K562 (cell line): Measurements from ENCODE around the gene VCAN. TPM values are rescaled to one million over a fixed set of nuclear protein-coding genes. Genes with fewer than 3 reads are reported as not detected.

ENCODE experiments used
- ATAC-seq: fragments of 200-7000 bp; cut with Tn5 transposase; 3 replicates; pipeline ENCODE4 v1.9.1; 2020; ENCODE audit warnings: moderate library complexity
- BruUV-seq: library from RNA; stranded (reverse); fragments of 400-500 nt; replicated peaks from 2 replicates; lab custom pipeline; 2021; lab: Mats Ljungman, UMichigan
- CTCF ChIA-PET: fragments of 300-600 bp; formaldehyde crosslinking; extraction: SDS; loops from one replicate; lab custom pipeline; 2021; ENCODE audit warnings: low intra/inter-chr PET ratio; lab: Yijun Ruan, JAX
- POLR2A ChIA-PET: fragments of 300-600, 350-650 bp; sonication (Branson Sonifier 250); formaldehyde crosslinking; extraction: SDS; loops from one replicate; lab custom pipeline; 2021; ENCODE audit warnings: antibody characterized with exemption, inconsistent platforms; lab: Yijun Ruan, JAX
- DNase-seq, 4 experiments: peaks; one replicate each; pipeline versions ENCODE4 v3.0.0 to v3.0.0-alpha.2; 2011 to 2018; ENCODE audit warnings: low spot score in 3 of 4, mixed read lengths in 3 of 4; ENCODE audit errors: extremely low read depth in 1 of 4
- FAIRE-seq: peaks from 2 replicates; lab custom pipeline; 2011; peaks lifted over from hg19 to GRCh38; lab: Jason Lieb, UNC
- H2AFZ ChIP-seq: 2 replicates; pipeline ENCODE4 v1.6.0; 2011; ENCODE audit warnings: low read depth, low read length, control low read depth, inconsistent platforms
- H3K27ac ChIP-seq: fragments of 200-600 bp; 3 replicates; pipeline ENCODE4 v1.8.0; 2011; ENCODE audit warnings: low read depth, mild to moderate bottlenecking, control low read depth, inconsistent platforms, low read length, moderate library complexity, mixed read lengths; ENCODE audit errors: extremely low read depth
- H3K27me3 ChIP-seq, 2 experiments: fragments of 300-600 bp in 1 of 2; 2 replicates in 1 of 2; 3 replicates in 1 of 2; pipeline versions ENCODE4 v1.6.0 to v1.8.0; 2011; ENCODE audit warnings: inconsistent platforms in 2 of 2, low read length in 2 of 2, mild to moderate bottlenecking in 1 of 2, mixed read lengths in 1 of 2, moderate library complexity in 1 of 2; ENCODE audit not compliant: control insufficient read depth in 2 of 2, insufficient read depth in 2 of 2
- H3K36me3 ChIP-seq: fragments of 300-600 bp; 3 replicates; pipeline ENCODE4 v1.8.0; 2011; ENCODE audit warnings: mild to moderate bottlenecking, low read length, inconsistent platforms; ENCODE audit not compliant: control insufficient read depth, insufficient read depth
- H3K4me1 ChIP-seq, 2 experiments: fragments of 200-600 bp in 1 of 2; replicated peaks in 1 of 2; 2 replicates in 1 of 2; 3 replicates in 1 of 2; pipeline versions ENCODE4 v1.5.1 to v1.8.0; 2011; ENCODE audit warnings: inconsistent platforms in 2 of 2, low read length in 2 of 2, mild to moderate bottlenecking in 1 of 2, mixed read lengths in 1 of 2, moderate library complexity in 1 of 2; ENCODE audit not compliant: control insufficient read depth in 2 of 2, insufficient read depth in 2 of 2
- H3K4me2 ChIP-seq: 2 replicates; pipeline ENCODE4 v1.6.1; 2011; ENCODE audit warnings: low read length, control low read depth, inconsistent platforms, mixed read lengths; ENCODE audit not compliant: insufficient read depth
- H3K4me3 ChIP-seq: fragments of 200-600 bp; sonication (generic), shearing (Covaris generic); 2 replicates; pipeline ENCODE4 v1.5.1; 2016; ENCODE audit warnings: control low read depth, inconsistent platforms
- H3K79me2 ChIP-seq: fragments of 200-600 bp; 3 replicates; pipeline ENCODE4 v1.8.0; 2011; ENCODE audit warnings: low read length, inconsistent platforms; ENCODE audit not compliant: control insufficient read depth, insufficient read depth
- H3K9ac ChIP-seq, 2 experiments: 2 replicates each; pipeline versions ENCODE4 v1.6.0 to v1.6.1; 2011; ENCODE audit warnings: low read depth in 2 of 2, low read length in 2 of 2, control low read depth in 1 of 2, inconsistent platforms in 1 of 2, mild to moderate bottlenecking in 1 of 2, mixed read lengths in 1 of 2; ENCODE audit not compliant: insufficient read depth in 1 of 2
- H3K9me1 ChIP-seq: one replicate; pipeline ENCODE4 v1.6.0; 2011; ENCODE audit warnings: inconsistent platforms, mild to moderate bottlenecking, low read length, moderate library complexity; ENCODE audit not compliant: control insufficient read depth, insufficient read depth
- H3K9me3 ChIP-seq: replicated peaks from 2 replicates; pipeline ENCODE4 v1.5.1; 2011; ENCODE audit warnings: low read depth, low read length, inconsistent platforms; ENCODE audit not compliant: control insufficient read depth, insufficient read depth
- H4K20me1 ChIP-seq: replicated peaks from 2 replicates; pipeline ENCODE4 v1.6.1; 2011; ENCODE audit warnings: low read length, inconsistent platforms, mixed read lengths; ENCODE audit not compliant: control insufficient read depth, insufficient read depth
- FOXA3 ChIP-seq, 2 experiments: fragments of 450-650 bp in 1 of 2; sonication (generic) in 1 of 2; formaldehyde crosslinking; IDR thresholded peaks in 1 of 2; conservative IDR thresholded peaks in 1 of 2; 2 replicates each; pipeline versions ENCODE4 v1.4.0 to v1.8.0; 2020 to 2022; ENCODE audit warnings: mild to moderate bottlenecking in 2 of 2, missing genetic modification reagents in 1 of 2
- GABPA ChIP-seq: fragments of 200-800 bp; sonication (Bioruptor generic); conservative IDR thresholded peaks from 2 replicates; pipeline ENCODE4 v1.6.1; 2016; ENCODE audit warnings: low read depth, missing genetic modification characterization, missing compliant biosample characterization
- PHB ChIP-seq: fragments of 250-450 bp; sonication (Bioruptor Pico); IDR thresholded peaks from 2 replicates; pipeline ENCODE4 v1.5.0; 2021
- RUNX1 ChIP-seq: sonication (generic); IDR thresholded peaks from 2 replicates; pipeline ENCODE4 v1.6.1; 2016; ENCODE audit warnings: antibody characterized with exemption, low read depth
- SMARCC2 ChIP-seq: fragments of 450-650 bp; IDR thresholded peaks from 2 replicates; pipeline ENCODE4 v1.6.1; 2017; ENCODE audit warnings: antibody characterized with exemption, moderate library complexity, mild to moderate bottlenecking, low read depth
- ZBTB1 ChIP-seq: sonication (generic); formaldehyde crosslinking; IDR thresholded peaks from 2 replicates; pipeline ENCODE4 v1.8.1; 2023; ENCODE audit warnings: missing genetic modification reagents, low read depth, mild to moderate bottlenecking, borderline replicate concordance
- ZNF436 ChIP-seq: fragments of 250-450, 450-650 bp; sonication (Bioruptor Pico); formaldehyde crosslinking; IDR thresholded peaks from 2 replicates; pipeline ENCODE4 v1.7.0; 2020; ENCODE audit warnings: mild to moderate bottlenecking
- in situ Hi-C: fragments of 300-500 bp; cut with MboI; formaldehyde crosslinking; loops from 4 replicates; pipeline ENCODE4 v1.15.0; 2018; ENCODE audit warnings: inconsistent platforms, mixed read lengths
- intact Hi-C: fragments of 100-400 bp; cut with micrococcal nuclease; formaldehyde crosslinking; loops from 2 replicates; pipeline ENCODE4 v1.14.2; 2022
- polyA plus RNA-seq, 8 experiments: library from polyadenylated mRNA; depleted of rRNA in 4 of 8; stranded (reverse) in 5 of 8; unstranded in 3 of 8; fragments of >200 nt; fragmentation: Nextera tagmentation in 2 of 8; fragmentation: Illumina TruSeq in 1 of 8; extraction: Ambion mirVana in 2 of 8; extraction: Trizol in 1 of 8; gene quantifications; 2 replicates each; pipeline versions ENCODE4 v1.2.1 to v1.2.3, GENCODE V29; 2011 to 2014; ENCODE audit warnings: inconsistent platforms in 1 of 8, missing spikeins in 1 of 8
- total RNA-seq, 7 experiments: library from RNA; depleted of rRNA in 6 of 7; stranded (reverse); fragments of >200 nt in 6 of 7; fragmentation: Illumina TruSeq in 2 of 7; extraction: Trizol in 2 of 7; gene quantifications; 2 replicates each; pipeline versions ENCODE4 v1.2.1 to v1.2.3, GENCODE V29; 2011 to 2021; ENCODE audit warnings: low replicate concordance in 1 of 7

Gene VCAN
- total and polyA plus RNA-seq, 9 of the 15 experiments (the other 6 are each of a cell fraction or from before 2014, with no cell fraction given) = 0.01 to 0.33 (median 0.05) TPM

GRCh38 chr5:83469075-83469474, 2.5 kb upstream of the VCAN start:
- Histone ChIP-seq H3K4me1 (peaks cover 0 to 25% of the 10 kb centered on the region in 2 experiments; a peak in 3 of 5 replicates), H3K4me3 (no peak overlapping the region), H3K9me3 (no peaks in the 10 kb centered on the region), H3K27me3 (peaks cover 11 to 34% of the 10 kb centered on the region in 2 experiments; a peak in 4 of 5 replicates), H3K27ac (no peak overlapping the region), H3K79me2 (no peaks in the 10 kb centered on the region), H3K9me1 (no peaks in the 10 kb centered on the region), H2AFZ (no peak overlapping the region), H3K9ac (no peak overlapping the region), H4K20me1 (no peaks in the 10 kb centered on the region; the same call in 1 of the 2 replicates), H3K4me2 (no peak overlapping the region), H3K36me3 (no peaks in the 10 kb centered on the region)
- ChIA-PET POLR2A (no interaction called here), CTCF (no interaction called here)
- in situ Hi-C loops = no loop called here
- BruUV-seq = no TSS peak
- DNase-seq (no peak), ATAC-seq (no peak), FAIRE-seq (no peak)
- intact Hi-C loops = no loop called here
- no peak for TF ChIP-seq FOXA3 (CRISPR knock-in tag; conservative IDR thresholded peaks at IDR 0.05 in 1 of 2, IDR thresholded peaks at IDR 0.05 in 1 of 2)
- no peak for TF ChIP-seq GABPA (tag)
- no peak for TF ChIP-seq SMARCC2
- TF ChIP-seq RUNX1 = no peak
- TF ChIP-seq ZBTB1 (CRISPR knock-in tag) = no peak
- no peak for TF ChIP-seq ZNF436 (CRISPR knock-in tag)
- TF ChIP-seq PHB (CRISPR knock-in tag) = no peak
